HEK293 (cell line): Measurements from ENCODE around the gene MYCBPAP.

Experiments
- CTCF ChIA-PET: fragments of 350-600 bp; formaldehyde crosslinking; extraction: SDS; loops from one replicate; lab custom pipeline; 2021; ENCODE audit warnings: antibody characterized with exemption; lab: Yijun Ruan, JAX
- POLR2A ChIA-PET: fragments of 300-600 bp; formaldehyde crosslinking; extraction: SDS; loops from one replicate; lab custom pipeline; 2020; ENCODE audit warnings: antibody characterized with exemption, inconsistent platforms; lab: Yijun Ruan, JAX
- H3K27ac ChIP-seq: fragments of 200-500 bp; sonication (Bioruptor generic); 2 replicates; pipeline ENCODE4 v1.5.1; 2014; ENCODE audit warnings: low read depth, low read length, control low read depth, inconsistent platforms; ENCODE audit errors: extremely low read depth
- H3K36me3 ChIP-seq, 2 experiments: fragments of 200-500 bp in 1 of 2; sonication (Bioruptor generic) in 1 of 2; 1 replicate in 1 of 2; 2 replicates in 1 of 2; pipeline ENCODE4 v1.5.1; 2014 to 2017; ENCODE audit warnings: inconsistent platforms in 2 of 2, low read length in 2 of 2; ENCODE audit not compliant: control insufficient read depth in 2 of 2, insufficient read depth in 1 of 2
- H3K4me1 ChIP-seq: fragments of 200-500 bp; sonication (Bioruptor generic); 2 replicates; pipeline ENCODE4 v1.5.1; 2014; ENCODE audit warnings: mild to moderate bottlenecking, low read length, inconsistent platforms; ENCODE audit not compliant: control insufficient read depth, insufficient read depth
- H3K4me3 ChIP-seq: 2 replicates; pipeline ENCODE4 v1.5.1; 2011; ENCODE audit warnings: low read depth, mild to moderate bottlenecking, control low read depth, low read length, moderate library complexity
- H3K9me3 ChIP-seq: fragments of 200-500 bp; sonication (Bioruptor generic); 2 replicates; pipeline ENCODE4 v1.5.1; 2014; ENCODE audit warnings: low read depth, low read length, inconsistent platforms; ENCODE audit not compliant: control insufficient read depth, insufficient read depth
- FEZF1 ChIP-seq: fragments of 450-650 bp; formaldehyde crosslinking; IDR thresholded peaks from 2 replicates; pipeline ENCODE4 v1.5.1; 2016; ENCODE audit warnings: missing biosample characterization, missing genetic modification characterization
- HOXD13 ChIP-seq: sonication (generic); formaldehyde crosslinking; IDR thresholded peaks from 2 replicates; pipeline ENCODE4 v1.8.0; 2022; ENCODE audit warnings: missing genetic modification reagents, borderline replicate concordance
- INSM2 ChIP-seq: fragments of 450-650 bp; formaldehyde crosslinking; IDR thresholded peaks from 2 replicates; pipeline ENCODE4 v1.5.1; 2016; ENCODE audit warnings: missing biosample characterization, missing genetic modification characterization
- PATZ1 ChIP-seq: fragments of 450-650 bp; formaldehyde crosslinking; IDR thresholded peaks from 2 replicates; pipeline ENCODE4 v1.5.1; 2016; ENCODE audit warnings: missing biosample characterization, missing genetic modification characterization
- REST ChIP-seq: fragments of 450-650 bp; formaldehyde crosslinking; IDR thresholded peaks from 2 replicates; pipeline ENCODE4 v1.5.1; 2016; ENCODE audit warnings: missing biosample characterization, missing genetic modification characterization
- TCF7L2 ChIP-seq: IDR thresholded peaks from 2 replicates; pipeline ENCODE4 v1.6.1; 2011; ENCODE audit warnings: low read depth, mild to moderate bottlenecking, inconsistent platforms, low read length, moderate library complexity, borderline replicate concordance
- ZBTB20 ChIP-seq: fragments of 450-650 bp; formaldehyde crosslinking; IDR thresholded peaks from 2 replicates; pipeline ENCODE4 v1.5.1; 2016; ENCODE audit warnings: missing biosample characterization, missing genetic modification characterization
- ZBTB26 ChIP-seq: fragments of 450-650 bp; formaldehyde crosslinking; optimal IDR thresholded peaks from 2 replicates; pipeline ENCODE3; 2016; ENCODE audit warnings: missing biosample characterization, mild to moderate bottlenecking, missing genetic modification characterization
- ZFP3 ChIP-seq: fragments of 450-650 bp; formaldehyde crosslinking; IDR thresholded peaks from 2 replicates; pipeline ENCODE4 v1.5.1; 2016; ENCODE audit warnings: low read depth, missing biosample characterization, missing genetic modification characterization
- ZFP41 ChIP-seq: fragments of 450-650 bp; formaldehyde crosslinking; IDR thresholded peaks from 2 replicates; pipeline ENCODE4 v1.5.1; 2016; ENCODE audit warnings: missing biosample characterization, missing genetic modification characterization, borderline replicate concordance
- ZNF148 ChIP-seq: fragments of 450-650 bp; formaldehyde crosslinking; IDR thresholded peaks from 2 replicates; pipeline ENCODE4 v1.5.0; 2017; ENCODE audit warnings: missing biosample characterization, missing genetic modification characterization, borderline replicate concordance
- ZNF211 ChIP-seq: fragments of 450-650 bp; formaldehyde crosslinking; IDR thresholded peaks from 2 replicates; pipeline ENCODE4 v1.5.1; 2016; ENCODE audit warnings: low read depth, missing biosample characterization, missing genetic modification characterization
- ZNF416 ChIP-seq: fragments of 450-650 bp; formaldehyde crosslinking; IDR thresholded peaks from 2 replicates; pipeline ENCODE4 v1.5.1; 2016; ENCODE audit warnings: missing biosample characterization, missing genetic modification characterization
- ZNF433 ChIP-seq: fragments of 450-650 bp; formaldehyde crosslinking; IDR thresholded peaks from 2 replicates; pipeline ENCODE4 v1.5.1; 2016; ENCODE audit warnings: missing biosample characterization, missing genetic modification characterization, low read depth
- ZNF639 ChIP-seq: fragments of 450-650 bp; formaldehyde crosslinking; IDR thresholded peaks from 2 replicates; pipeline ENCODE4 v1.5.1; 2016; ENCODE audit warnings: missing biosample characterization, missing genetic modification characterization
- ZNF677 ChIP-seq: fragments of 450-650 bp; IDR thresholded peaks from 2 replicates; pipeline ENCODE4 v1.5.0; 2018; ENCODE audit warnings: missing biosample characterization, mild to moderate bottlenecking, missing genetic modification characterization, moderate library complexity
- ZNF704 ChIP-seq: fragments of 450-650 bp; formaldehyde crosslinking; IDR thresholded peaks from 2 replicates; pipeline ENCODE4 v1.5.1; 2016; ENCODE audit warnings: missing biosample characterization, missing genetic modification characterization
- TF ChIP-seq, protein P1 (sequence below): IDR thresholded peaks from 2 replicates; pipeline ENCODE4 v1.6.1; 2011; ENCODE audit warnings: mild to moderate bottlenecking, low read depth, low read length, borderline replicate concordance

MYCBPAP gene

GRCh38 chr17:50575581-50576210 is 67.5 kb downstream of the MYCBPAP start:
- TF ChIP-seq FEZF1 (tag by site-specific recombination) (no peak), HOXD13 (no peak), TCF7L2 (no peak), INSM2 (no peak), ZBTB20 (tag by site-specific recombination) (no peak), ZFP41 (no peak), ZNF211 (no peak), ZNF433 (tag by site-specific recombination) (no peak), ZNF704 (tag by site-specific recombination) (no peak), REST (tag by site-specific recombination) (no peak), ZBTB26 (tag by site-specific recombination) (no peak)
- TF ChIP-seq, protein P1, sequence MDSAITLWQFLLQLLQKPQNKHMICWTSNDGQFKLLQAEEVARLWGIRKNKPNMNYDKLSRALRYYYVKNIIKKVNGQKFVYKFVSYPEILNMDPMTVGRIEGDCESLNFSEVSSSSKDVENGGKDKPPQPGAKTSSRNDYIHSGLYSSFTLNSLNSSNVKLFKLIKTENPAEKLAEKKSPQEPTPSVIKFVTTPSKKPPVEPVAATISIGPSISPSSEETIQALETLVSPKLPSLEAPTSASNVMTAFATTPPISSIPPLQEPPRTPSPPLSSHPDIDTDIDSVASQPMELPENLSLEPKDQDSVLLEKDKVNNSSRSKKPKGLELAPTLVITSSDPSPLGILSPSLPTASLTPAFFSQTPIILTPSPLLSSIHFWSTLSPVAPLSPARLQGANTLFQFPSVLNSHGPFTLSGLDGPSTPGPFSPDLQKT = no peak
- Histone ChIP-seq H3K36me3 (no peaks in the 10 kb centered on the region), H3K27ac (no peak overlapping the region), H3K4me1 (no peaks in the 10 kb centered on the region), H3K4me3 (no peak overlapping the region), H3K9me3 (no peaks in the 10 kb centered on the region)
- POLR2A ChIA-PET = interaction anchor here (0.9 kb wide), 1 partner anchor 9 kb away, joined by 3 read pairs; no protein-coding TSS in a partner anchor
- CTCF ChIA-PET = interaction anchor here (0.9 to 2.3 kb wide), 2 partner anchors 25 to 75 kb away, joined by 3 to 9 read pairs; no protein-coding TSS in a partner anchor

DNA sequence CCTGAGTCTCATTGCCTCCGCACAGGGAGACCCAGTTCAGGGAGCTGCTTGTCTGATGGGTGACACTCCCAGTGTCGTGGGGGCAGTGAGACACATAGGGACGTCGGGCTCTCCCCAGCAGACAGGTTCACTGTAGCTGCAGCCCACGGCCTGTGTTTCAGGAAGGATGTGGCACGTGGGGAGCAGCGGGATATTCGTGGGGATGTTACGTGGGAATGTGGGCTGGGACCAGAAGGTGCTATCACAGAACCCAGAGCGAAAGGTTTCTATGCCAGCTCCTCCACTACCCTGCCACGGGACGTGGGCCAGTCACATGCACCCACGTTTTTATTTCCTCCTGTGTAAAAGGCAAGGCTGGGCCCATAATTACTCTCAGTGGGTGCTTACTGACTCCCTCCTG is 68.6 kb downstream of the MYCBPAP start:
- POLR2A ChIA-PET = no interaction called here
- H3K36me3 ChIP-seq = no peaks in the 10 kb centered on the region
- CTCF ChIA-PET = interaction anchor here (1.5 kb wide), 1 partner anchor 26 kb away, joined by 5 read pairs; no protein-coding TSS in a partner anchor
- H3K9me3 ChIP-seq = no peaks in the 10 kb centered on the region
- no peaks in the 10 kb centered on the region for H3K4me1 ChIP-seq
- no peak overlapping the region for H3K27ac ChIP-seq
- H3K4me3 ChIP-seq = no peak overlapping the region
- no peak for TF ChIP-seq ZNF677
- TF ChIP-seq PATZ1 = no peak
- TF ChIP-seq ZNF148 (tag by site-specific recombination) = no peak
- TF ChIP-seq ZNF416 = no peak
- no peak for TF ChIP-seq ZFP3 (tag by site-specific recombination)
- TF ChIP-seq ZNF639 (tag by site-specific recombination) = no peak
